Myocyte (in vitro differentiated cells): ENCODE data around the gene PIK3R2. TPM values are rescaled to one million over a fixed set of nuclear protein-coding genes. Genes with fewer than 3 reads are reported as not detected.
A peak's percentile ranks its signal among the peaks of the same experiment; 100 is the strongest.
"Not testable (repeated sequence)": the region's sequence is repeated elsewhere in the genome, so short reads cannot be mapped to it uniquely, and the experiment has no call there.

ENCODE experiments used
- DNase-seq: peaks from one replicate; pipeline ENCODE4 v3.0.0-alpha.2; 2012; ENCODE audit warnings: low read depth
- total RNA-seq: library from RNA; depleted of rRNA; stranded (reverse); fragments of >200 nt; gene quantifications from 2 replicates; pipeline ENCODE4 v1.2.3, GENCODE V29; 2014

The PIK3R2 gene
- total RNA-seq, 1 donor from 2014 or later = 48.4 TPM

- no peak for DNase-seq
These were observed 49.4 kb downstream of the PIK3R2 start for GRCh38 chr19:18202397-18202777.

DNA sequence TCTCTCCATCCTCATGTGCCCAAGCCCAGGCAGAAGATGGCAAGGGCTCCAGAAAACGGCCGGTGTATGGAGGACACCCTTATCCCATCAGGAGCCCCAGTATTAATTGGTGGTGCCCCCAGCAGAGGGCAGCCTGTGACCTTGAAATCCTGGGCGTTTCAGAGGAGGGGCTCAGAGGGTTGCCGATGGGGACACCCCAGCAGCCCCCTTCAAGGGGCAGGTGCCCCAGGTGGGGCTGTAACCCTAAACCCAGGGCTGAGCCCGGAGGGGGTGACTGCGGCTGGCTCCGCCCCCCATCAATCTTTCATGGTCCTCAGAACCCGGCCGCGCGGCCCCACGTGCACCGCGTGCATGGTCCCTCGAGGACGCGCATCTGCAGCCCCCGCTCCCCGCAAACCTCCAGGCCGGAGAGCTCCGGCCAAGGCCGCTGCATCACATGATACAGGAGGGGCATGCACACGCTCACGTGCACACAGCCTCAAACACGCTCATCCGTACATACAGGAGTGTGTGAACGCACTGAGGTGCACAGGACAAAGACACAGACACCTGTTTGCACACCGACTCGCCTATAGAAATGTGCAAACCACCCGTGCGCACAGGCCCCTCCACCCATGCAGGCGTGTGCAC is 49.9 kb downstream of the PIK3R2 start:
- DNase-seq = no peak

DNA sequence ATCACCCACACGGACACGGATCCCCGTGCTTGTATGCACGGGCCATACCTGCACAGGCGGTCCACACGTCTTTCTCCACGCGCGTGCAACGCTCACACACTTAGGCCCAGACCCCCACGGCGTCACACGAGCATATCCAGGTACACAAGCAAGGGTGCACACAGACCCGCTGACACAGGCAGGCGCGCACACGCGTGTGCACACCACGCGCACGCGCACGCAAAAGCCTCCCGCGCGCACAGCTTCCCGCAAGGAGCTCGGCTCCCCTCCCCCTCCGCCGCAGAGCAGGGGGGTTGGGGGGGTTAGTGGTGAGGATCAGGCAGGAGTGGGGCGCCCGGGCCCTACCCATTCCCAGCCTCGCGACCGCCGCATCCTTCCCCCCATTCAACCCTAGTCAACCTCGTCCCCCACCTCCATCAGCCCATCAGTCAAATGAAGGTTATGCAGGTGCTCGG is 50.5 kb downstream of the PIK3R2 start:
- no peak for DNase-seq

DNA sequence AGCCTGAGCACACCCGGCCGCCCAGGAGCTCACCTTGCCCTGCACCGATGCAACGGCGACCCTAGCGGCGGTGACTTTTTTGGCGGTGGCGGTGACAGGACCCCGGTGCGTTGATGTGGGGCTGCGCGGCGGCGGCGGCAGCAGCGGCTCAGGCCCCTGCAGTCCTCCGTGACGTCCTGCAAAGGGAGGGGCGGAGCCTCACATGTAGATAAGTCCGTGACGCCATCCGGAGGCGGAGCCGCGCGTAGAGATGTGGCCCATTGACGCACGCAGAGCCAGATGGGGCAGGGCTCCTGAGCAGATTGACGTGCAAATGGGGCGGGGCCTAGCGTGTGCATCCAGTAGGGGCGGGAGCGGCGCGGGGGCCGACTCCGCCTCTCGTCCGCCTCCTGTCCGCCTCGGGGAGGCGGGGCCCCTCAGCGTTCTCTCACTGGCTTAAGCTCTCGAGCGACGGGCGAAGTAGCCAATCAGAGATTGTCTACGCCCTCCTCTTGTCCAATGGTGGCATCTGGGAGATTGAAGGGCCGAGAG is 51.0 kb downstream of the PIK3R2 start, which contains the start of gene RAB3A:
RAB3A (minus strand) TSS at position 180 of the 531 bp plus-strand sequence. CDS start 1,302 bp downstream, outside the sequence.
- peak; percentile 100 for DNase-seq

DNA sequence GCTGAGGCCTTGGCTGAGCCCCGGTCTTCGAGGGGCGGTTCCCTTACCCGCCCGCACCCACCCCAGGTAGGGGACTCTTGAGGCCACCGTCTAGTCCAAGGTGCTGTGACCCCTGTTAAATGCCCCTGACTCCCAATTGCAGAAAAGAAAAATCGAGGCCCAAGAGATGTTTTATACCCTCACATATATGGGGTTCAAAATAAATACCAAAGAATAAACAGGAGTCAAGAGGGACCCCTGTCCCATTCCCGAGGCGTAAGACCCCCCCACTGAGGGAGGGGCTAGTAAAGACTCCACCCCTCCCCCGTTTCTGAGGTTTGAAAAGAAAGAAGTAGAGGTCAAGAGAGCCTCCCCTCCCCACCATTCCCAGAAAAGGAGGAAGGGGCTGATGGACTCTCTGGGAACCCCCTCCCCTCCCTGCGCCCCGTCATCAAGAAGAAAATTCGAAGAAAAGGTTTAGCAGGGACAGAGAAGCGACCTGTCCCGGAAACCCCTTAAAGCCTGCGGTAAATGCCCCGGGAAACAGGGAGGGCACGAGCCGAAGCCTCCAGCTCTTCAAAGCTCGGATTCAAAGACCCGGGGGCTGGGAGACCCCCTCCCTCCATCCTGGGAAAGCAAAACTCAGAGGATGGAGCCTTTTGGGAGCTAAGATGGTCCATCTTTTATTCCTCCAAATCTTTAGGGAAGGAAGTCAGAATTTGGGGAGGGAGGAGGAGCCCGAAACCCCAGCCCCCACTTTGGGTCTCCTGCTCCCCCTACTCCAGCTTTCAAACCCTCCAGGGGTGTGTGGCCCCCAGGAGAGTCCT is 51.6 kb downstream of the PIK3R2 start:
- no peak for DNase-seq

- peak; percentile 92 for DNase-seq
These were observed 52.4 kb downstream of the PIK3R2 start for GRCh38 chr19:18205200-18205892.

- no peak for DNase-seq
These were observed 53.1 kb downstream of the PIK3R2 start for GRCh38 chr19:18206018-18206417.

- peak; percentile 62 for DNase-seq
These were observed 55.4 kb downstream of the PIK3R2 start for GRCh38 chr19:18208098-18208951.

GRCh38 chr19:18209912-18210311 is 56.9 kb downstream of the PIK3R2 start:
- DNase-seq = not testable (repeated sequence)

- no peak for DNase-seq
These were observed 58.7 kb downstream of the PIK3R2 start for GRCh38 chr19:18211683-18212082.

DNA sequence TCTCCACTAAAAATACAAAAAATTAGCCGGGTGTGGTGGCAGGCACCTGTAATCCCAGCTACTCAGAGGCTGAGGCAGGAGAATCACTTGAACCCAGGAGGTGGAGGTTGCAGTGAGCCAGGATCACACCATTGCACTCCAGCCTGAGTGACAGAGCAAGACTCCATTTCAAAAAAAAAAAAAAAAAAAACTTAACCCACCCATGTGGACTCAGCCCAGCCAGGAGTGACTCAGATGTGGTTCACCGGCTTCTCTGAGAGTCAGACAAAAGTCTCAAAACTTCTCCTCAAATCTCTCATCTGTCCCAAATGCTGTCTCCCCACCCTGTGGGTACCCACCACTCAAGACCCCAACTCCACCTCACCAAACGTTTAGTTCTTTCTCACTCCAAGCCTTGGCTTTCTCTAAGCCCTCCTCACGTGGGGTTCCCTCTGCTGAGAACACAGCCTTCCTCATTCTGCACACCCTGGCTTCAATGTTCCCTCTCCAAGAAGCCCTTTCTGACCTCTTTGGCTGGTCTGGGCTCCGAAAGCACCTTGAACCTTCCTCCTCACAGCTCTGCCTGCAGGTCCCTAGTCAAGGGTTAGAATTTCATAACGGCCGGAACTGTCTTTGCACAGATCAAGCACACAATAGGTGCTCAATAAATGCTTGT is 61.9 kb downstream of the PIK3R2 start:
- DNase-seq = no peak

- no peak for DNase-seq
These were observed 63.8 kb downstream of the PIK3R2 start for GRCh38 chr19:18216789-18217188.

DNA sequence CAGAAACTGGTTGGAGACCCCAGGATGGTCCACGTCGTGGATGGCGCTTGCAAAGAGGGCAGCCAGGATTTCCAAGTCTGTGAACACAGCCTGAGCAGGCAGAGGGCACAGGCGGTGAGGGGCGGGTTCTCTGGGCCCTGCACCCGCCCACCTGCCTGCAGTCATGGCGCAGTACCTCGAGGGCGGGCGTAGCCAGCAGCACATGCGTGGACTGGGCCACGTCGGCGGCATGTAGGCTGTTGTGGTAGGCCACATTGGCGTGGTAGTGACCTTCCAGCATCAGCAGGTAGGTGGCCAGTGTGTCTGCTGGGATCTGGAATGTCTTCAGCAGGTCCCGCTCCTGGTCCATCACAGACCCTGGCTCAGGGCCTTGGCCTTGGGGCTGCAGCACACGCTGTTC is 65.2 kb downstream of the PIK3R2 start:
- no peak for DNase-seq

DNA sequence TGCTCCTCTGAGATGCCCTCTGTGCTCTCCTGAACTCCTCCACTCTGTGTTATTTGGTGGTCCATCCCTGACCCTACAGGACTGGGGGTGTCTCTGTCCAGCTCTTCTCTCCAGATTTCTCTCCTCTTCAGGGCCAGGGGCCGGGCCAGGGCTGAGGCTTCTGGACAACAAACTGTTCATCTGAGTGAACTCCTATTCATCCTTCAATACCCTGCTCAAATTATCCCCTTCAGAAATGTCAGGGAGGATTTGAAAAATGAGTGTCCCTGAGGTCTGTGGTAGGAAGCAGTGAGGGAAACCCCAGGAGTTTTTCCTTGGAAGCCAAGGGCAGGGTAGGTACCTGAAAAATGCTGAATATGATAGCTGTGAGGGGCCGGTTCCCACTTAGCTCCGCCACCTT is 65.6 kb downstream of the PIK3R2 start:
- no peak for DNase-seq

Other genes with a start within 250 kb of the PIK3R2 start
- gene CCDC124, start 220.1 kb upstream of the PIK3R2 start, total RNA-seq = 56.5 and 61.3 TPM in 2 replicates
- gene KCNN1, start 186.1 kb upstream of the PIK3R2 start, total RNA-seq = not detected in 2 replicates
- gene ARRDC2, start 145.0 kb upstream of the PIK3R2 start, total RNA-seq = 3.8 and 6.3 TPM in 2 replicates
- not detected in 2 replicates for gene IL12RB1, start 66.2 kb upstream of the PIK3R2 start, total RNA-seq
- gene MAST3, start 55.4 kb upstream of the PIK3R2 start, total RNA-seq = 5.8 and 6.2 TPM in 2 replicates
- gene IFI30, start 20.6 kb downstream of the PIK3R2 start, total RNA-seq = 0.73 and 6.5 TPM in 2 replicates
- 52.1 and 68.6 TPM in 2 replicates for gene MPV17L2, start 40.1 kb downstream of the PIK3R2 start, total RNA-seq
- 2.7 and 3.4 TPM in 2 replicates for gene RAB3A, start 50.9 kb downstream of the PIK3R2 start, total RNA-seq
- 1.7 TPM in 1 of 2 replicates, not detected in the other for gene PDE4C, start 73.3 kb downstream of the PIK3R2 start, total RNA-seq
- gene IQCN, start 121.3 kb downstream of the PIK3R2 start, total RNA-seq = 1.1 and 1.2 TPM in 2 replicates
- 244 and 299 TPM in 2 replicates for gene JUND, start 128.5 kb downstream of the PIK3R2 start, total RNA-seq
- 290 and 353 TPM in 2 replicates for gene LSM4, start 169.9 kb downstream of the PIK3R2 start, total RNA-seq
- 32.1 and 47.9 TPM in 2 replicates for gene PGPEP1, start 187.4 kb downstream of the PIK3R2 start, total RNA-seq
- 104 and 116 TPM in 2 replicates for gene GDF15, start 233.0 kb downstream of the PIK3R2 start, total RNA-seq
- gene LRRC25, start 244.5 kb downstream of the PIK3R2 start, total RNA-seq = not detected in 2 replicates